Measurements from ENCODE around the gene COL23A1. TPM values are rescaled to one million over a fixed set of nuclear protein-coding genes. Genes with fewer than 3 reads are reported as not detected.

Gene COL23A1
- total and polyA plus RNA-seq, 2 donors (not counting 1 experiment from before 2014, with no cell fraction given), result 0.20 TPM; not detected in 1

DNA sequence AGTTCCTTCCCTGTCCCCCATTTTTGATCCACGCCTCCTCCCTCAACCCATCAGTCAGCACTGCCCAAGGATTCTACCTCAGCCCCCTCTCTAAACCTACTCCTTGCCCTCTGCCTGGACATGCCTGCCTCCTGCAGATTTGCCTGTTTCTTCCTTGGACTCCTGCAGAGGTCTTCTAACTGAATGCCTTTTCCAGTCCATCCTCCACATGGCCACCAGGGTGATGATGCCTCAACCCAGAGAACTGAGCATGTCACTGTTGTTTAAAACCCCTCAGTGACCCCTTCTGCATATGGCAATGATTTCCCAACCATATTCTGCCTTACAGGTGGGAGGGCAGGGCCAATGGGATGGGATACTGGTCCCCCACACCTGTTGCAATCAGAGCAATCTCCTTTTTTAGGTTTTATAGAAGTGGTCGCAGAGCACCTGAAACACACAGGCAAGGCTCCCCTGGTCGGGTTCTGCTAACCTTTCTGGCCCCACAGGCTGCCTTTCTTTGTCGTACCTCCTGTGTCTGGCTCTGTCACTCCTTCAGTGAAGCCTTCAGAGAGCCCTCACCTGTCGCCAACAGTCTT is 366.9 kb downstream of the COL23A1 start:
- DNase-seq, result no peak
- peaks cover 64% of the 10 kb centered on the region for H4K20me1 ChIP-seq (ENCODE audit: control insufficient read depth, insufficient read depth, low read length, poor library complexity, severe bottlenecking)
- no peaks in the 10 kb centered on the region for H3K27me3 Mint-ChIP-seq
- no peak for ATAC-seq (ENCODE audit: low read depth)
- H3K27ac Mint-ChIP-seq, result no peak overlapping the region
- CTCF ChIA-PET, result interaction anchor here (1.0 kb wide), 1 partner anchor 17 kb away, joined by 3 read pairs; no protein-coding TSS in a partner anchor
- no peak overlapping the region for H3K27ac ChIP-seq (ENCODE audit: low read length in 2 of 2)
- no peak overlapping the region for H3K4me2 ChIP-seq (replicated peaks; ENCODE audit: low read depth, low read length, poor library complexity, severe bottlenecking)
- no peak overlapping the region for H2AFZ ChIP-seq (ENCODE audit: insufficient read depth, low read depth, low read length, poor library complexity, severe bottlenecking)
- H3K4me3 ChIP-seq (ENCODE audit: control extremely low read depth in 1 of 5, extremely low read depth in 1 of 5, insufficient read depth in 1 of 5, low read depth in 2 of 5, low read length in 4 of 5), result no peak overlapping the region
- 98% methylated on average over 5 of the region's 5 CpGs for WGBS (ENCODE audit: insufficient coverage)
- H3K9me3 Mint-ChIP-seq (ENCODE audit: insufficient read depth), result no peaks in the 10 kb centered on the region
- peaks cover 26% of the 10 kb centered on the region for H3K4me1 Mint-ChIP-seq
- no peak overlapping the region for H3K4me3 Mint-ChIP-seq
- no peak for TF ChIP-seq EZH2 (IDR thresholded peaks at IDR 0.05; ENCODE audit: borderline replicate concordance, insufficient read depth, low read depth, low read length, poor library complexity, severe bottlenecking)
- TF ChIP-seq, protein P1, sequence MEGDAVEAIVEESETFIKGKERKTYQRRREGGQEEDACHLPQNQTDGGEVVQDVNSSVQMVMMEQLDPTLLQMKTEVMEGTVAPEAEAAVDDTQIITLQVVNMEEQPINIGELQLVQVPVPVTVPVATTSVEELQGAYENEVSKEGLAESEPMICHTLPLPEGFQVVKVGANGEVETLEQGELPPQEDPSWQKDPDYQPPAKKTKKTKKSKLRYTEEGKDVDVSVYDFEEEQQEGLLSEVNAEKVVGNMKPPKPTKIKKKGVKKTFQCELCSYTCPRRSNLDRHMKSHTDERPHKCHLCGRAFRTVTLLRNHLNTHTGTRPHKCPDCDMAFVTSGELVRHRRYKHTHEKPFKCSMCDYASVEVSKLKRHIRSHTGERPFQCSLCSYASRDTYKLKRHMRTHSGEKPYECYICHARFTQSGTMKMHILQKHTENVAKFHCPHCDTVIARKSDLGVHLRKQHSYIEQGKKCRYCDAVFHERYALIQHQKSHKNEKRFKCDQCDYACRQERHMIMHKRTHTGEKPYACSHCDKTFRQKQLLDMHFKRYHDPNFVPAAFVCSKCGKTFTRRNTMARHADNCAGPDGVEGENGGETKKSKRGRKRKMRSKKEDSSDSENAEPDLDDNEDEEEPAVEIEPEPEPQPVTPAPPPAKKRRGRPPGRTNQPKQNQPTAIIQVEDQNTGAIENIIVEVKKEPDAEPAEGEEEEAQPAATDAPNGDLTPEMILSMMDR (IDR thresholded peaks at IDR 0.05), result no peak
- peaks cover 34% of the 10 kb centered on the region for H3K79me2 ChIP-seq (ENCODE audit: control insufficient read depth, insufficient read depth, low read length)
- H3K9me3 ChIP-seq (ENCODE audit: control extremely low read depth in 1 of 3, control insufficient read depth in 2 of 3, insufficient read depth in 1 of 3, low read length in 2 of 3), result no peaks in the 10 kb centered on the region
- peaks cover 2 to 80% of the 10 kb centered on the region in 2 experiments for H3K36me3 ChIP-seq (replicated peaks in 1 of 2; ENCODE audit: control extremely low read depth in 1 of 2, control insufficient read depth in 1 of 2, extremely low read depth in 1 of 2, insufficient read depth in 2 of 2, low read length in 1 of 2)
- intact Hi-C loops (cut with micrococcal nuclease), result no loop called here
- no peak overlapping the region for H3K9ac ChIP-seq (ENCODE audit: low read length)
- H3K4me1 ChIP-seq (ENCODE audit: control insufficient read depth in 2 of 2, insufficient read depth in 2 of 2, low read length in 2 of 2), result peaks cover 0 to 6% of the 10 kb centered on the region in 2 donors
- POLR2A ChIA-PET, result no interaction called here
- H3K27me3 ChIP-seq (replicated peaks in 1 of 4; ENCODE audit: control extremely low read depth in 1 of 4, control insufficient read depth in 3 of 4, insufficient read depth in 4 of 4, low read length in 3 of 4), result no peaks in the 10 kb centered on the region

DNA sequence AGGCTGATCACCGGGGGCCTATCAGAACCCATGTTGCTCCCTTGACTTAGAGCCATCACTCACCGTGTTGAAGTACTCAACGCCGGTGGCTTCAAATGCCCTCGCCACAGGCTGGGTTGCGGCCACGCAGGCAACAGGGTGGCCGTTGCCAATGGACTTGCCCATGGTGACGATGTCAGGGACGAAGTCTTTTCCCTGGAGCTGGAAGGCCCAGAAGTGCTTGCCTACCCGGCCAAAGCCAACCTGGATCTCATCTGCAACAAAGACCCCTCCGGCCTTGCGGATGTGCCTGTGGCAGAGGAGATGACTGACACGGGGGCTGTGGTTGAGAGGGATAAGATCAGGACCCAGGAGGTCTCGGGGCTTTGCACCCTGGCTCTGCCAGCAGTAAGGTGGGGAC is 367.9 kb downstream of the COL23A1 start:
- no peak for TF ChIP-seq EZH2 (IDR thresholded peaks at IDR 0.05; ENCODE audit: borderline replicate concordance, insufficient read depth, low read depth, low read length, poor library complexity, severe bottlenecking)
- TF ChIP-seq, protein P1 (IDR thresholded peaks at IDR 0.05), result no peak
- over 99% methylated on average over 15 of the region's 15 CpGs for WGBS (ENCODE audit: insufficient coverage)
- Mint-ChIP-seq H3K4me1 (peaks cover 19% of the 10 kb centered on the region), H3K27ac (no peak overlapping the region), H3K4me3 (no peak overlapping the region), H3K9me3 (ENCODE audit: insufficient read depth) (no peaks in the 10 kb centered on the region), H3K27me3 (no peaks in the 10 kb centered on the region)
- Histone ChIP-seq H3K36me3 (replicated peaks in 1 of 2; ENCODE audit: control extremely low read depth in 1 of 2, control insufficient read depth in 1 of 2, extremely low read depth in 1 of 2, insufficient read depth in 2 of 2, low read length in 1 of 2) (peaks cover 0 to 72% of the 10 kb centered on the region in 2 experiments), H2AFZ (ENCODE audit: insufficient read depth, low read depth, low read length, poor library complexity, severe bottlenecking) (no peak overlapping the region), H3K9me3 (ENCODE audit: control extremely low read depth in 1 of 3, control insufficient read depth in 2 of 3, insufficient read depth in 1 of 3, low read length in 2 of 3) (no peaks in the 10 kb centered on the region), H3K4me3 (ENCODE audit: control extremely low read depth in 1 of 5, extremely low read depth in 1 of 5, insufficient read depth in 1 of 5, low read depth in 2 of 5, low read length in 4 of 5) (no peak overlapping the region), H3K27ac (ENCODE audit: low read length in 2 of 2) (no peak overlapping the region), H3K79me2 (ENCODE audit: control insufficient read depth, insufficient read depth, low read length) (peaks cover 30% of the 10 kb centered on the region), H4K20me1 (ENCODE audit: control insufficient read depth, insufficient read depth, low read length, poor library complexity, severe bottlenecking) (peaks cover 55% of the 10 kb centered on the region), H3K4me2 (replicated peaks; ENCODE audit: low read depth, low read length, poor library complexity, severe bottlenecking) (no peak overlapping the region), H3K4me1 (ENCODE audit: control insufficient read depth in 2 of 2, insufficient read depth in 2 of 2, low read length in 2 of 2) (peaks cover 0 to 2% of the 10 kb centered on the region in 2 donors), H3K9ac (ENCODE audit: low read length) (no peak overlapping the region), H3K27me3 (replicated peaks in 1 of 4; ENCODE audit: control extremely low read depth in 1 of 4, control insufficient read depth in 3 of 4, insufficient read depth in 4 of 4, low read length in 3 of 4) (no peaks in the 10 kb centered on the region)
- ATAC-seq (ENCODE audit: low read depth) (no peak), DNase-seq (no peak)
- intact Hi-C loops (cut with micrococcal nuclease), result no loop called here
- CTCF ChIA-PET, result no interaction called here
- POLR2A ChIA-PET, result no interaction called here

Measured in B cell (primary cell).